ENCODE data around the gene DCHS1.

GRCh38 chr11:6578134-6578533, 77.5 kb downstream of the DCHS1 start:
- TF ChIP-seq EZH2phosphoT487 (IDR thresholded peaks at IDR 0.05; ENCODE audit: insufficient read depth, low read depth) = no peak
- TF ChIP-seq EZH2 (IDR thresholded peaks at IDR 0.05; ENCODE audit: insufficient read depth, poor library complexity, severe bottlenecking) = no peak
